HL-60/S4 treated with phorbol 12-myristate 13-acetate at 8.2 ng/mL for 4 days and 3 days (cell line): ENCODE data around the gene OVOL3.
"Not testable (repeated sequence)": the region's sequence is repeated elsewhere in the genome, so short reads cannot be mapped to it uniquely, and the experiment has no call there.

Source experiments
- in situ Hi-C: fragments of 300-500 bp; cut with MboI; formaldehyde crosslinking; loops from 2 replicates; pipeline ENCODE4 v1.15.0; 2022; ENCODE audit warnings: low sequenced_read_pairs

OVOL3 gene

GRCh38 chr19:36125557-36125956 lies 14.6 kb downstream of the OVOL3 start:
- in situ Hi-C loops, result no loop called here

DNA sequence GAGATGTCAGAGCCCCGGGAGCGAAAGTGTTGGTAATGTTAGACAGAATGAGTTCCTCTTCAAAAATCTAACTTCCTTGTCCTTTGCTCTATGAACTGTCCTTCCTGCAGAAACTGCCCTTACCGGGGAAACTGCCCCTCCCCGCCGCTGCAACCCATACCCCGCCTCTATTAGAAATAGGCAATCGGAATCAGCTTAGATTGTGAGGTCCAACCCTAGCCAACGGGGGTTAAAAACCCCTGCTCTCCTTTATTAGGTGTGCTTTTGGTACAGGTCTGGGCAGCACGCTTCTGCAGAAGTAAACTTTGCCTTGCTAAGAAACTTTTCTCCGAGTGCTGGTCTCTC lies 17.4 kb downstream of the OVOL3 start:
- in situ Hi-C loops, result no loop called here

DNA sequence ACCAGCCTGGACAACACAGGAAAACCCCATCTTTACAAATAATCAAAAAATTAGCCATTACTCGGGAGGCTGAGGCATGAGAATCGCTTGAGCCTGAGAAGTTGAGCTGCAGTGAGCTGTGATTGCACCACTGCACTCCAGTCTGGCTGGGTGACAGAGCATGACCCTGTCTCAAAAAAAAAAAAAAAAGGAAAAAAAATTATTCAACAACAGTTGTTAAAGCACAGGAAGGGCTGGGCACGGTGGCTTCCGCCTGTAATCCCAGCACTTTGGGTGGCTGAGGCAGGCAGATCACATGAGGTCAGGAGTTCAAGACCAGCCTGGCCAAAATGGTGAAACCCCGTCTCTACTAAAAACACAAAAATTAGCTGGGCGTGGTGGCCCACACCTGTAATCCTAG lies 20.3 kb downstream of the OVOL3 start:
- in situ Hi-C loops, result not testable (repeated sequence)

DNA sequence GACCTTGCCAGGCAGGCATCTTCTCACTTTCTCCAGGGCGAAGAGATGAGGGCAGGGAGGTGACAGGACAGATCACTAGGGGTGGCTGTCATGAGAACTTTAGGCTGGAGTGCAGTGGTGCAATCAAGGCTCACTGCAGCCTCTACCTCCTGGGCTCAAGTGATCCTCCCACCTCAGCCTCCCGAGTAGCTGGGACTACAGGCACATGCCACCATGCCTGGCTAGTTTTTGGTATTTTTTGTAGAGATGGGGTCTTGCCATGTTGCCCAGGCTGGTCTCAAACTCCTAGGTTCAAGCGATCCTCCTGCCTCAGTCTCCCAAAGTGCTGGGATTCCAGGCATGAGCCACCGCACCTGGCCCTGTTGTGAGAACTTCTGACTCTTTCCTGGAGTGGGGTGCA lies 23.9 kb downstream of the OVOL3 start:
- in situ Hi-C loops, result not testable (repeated sequence)

DNA sequence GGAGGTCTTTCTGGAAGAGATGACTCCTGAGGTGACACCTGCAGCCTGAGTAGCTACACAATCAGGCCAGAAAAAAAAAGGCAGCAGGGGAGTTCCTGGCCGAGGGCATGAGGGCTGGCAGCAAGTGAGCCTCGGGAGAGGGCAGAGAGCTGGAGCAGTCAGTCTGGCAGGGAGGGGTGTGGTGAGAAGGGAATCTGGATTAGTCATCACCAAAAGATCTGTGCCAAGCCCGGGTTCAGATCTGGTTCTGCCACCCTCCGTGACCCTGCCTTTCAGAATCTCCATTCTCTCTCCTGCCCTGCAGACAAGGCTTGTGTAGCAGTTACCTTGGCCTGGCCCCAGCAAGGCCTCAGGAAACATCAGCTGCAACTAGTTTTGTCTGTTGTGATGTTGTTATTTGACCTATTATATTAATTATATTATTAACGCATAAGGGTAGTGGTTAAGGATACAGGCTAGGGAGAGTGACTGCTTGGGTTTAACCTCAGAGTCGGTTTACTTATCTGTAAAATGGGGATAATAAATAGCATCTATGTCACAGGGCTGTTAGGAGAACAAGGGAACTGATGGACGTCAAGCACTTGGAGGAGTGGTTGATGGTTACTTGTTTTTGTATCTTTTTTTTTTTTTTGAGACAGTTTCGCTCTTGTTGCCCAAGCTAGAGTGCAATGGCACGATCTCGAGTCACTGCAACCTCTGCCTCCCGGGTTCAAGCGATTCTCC lies 26.2 kb downstream of the OVOL3 start:
- in situ Hi-C loops, result no loop called here

- in situ Hi-C loops, result no loop called here
Measured at GRCh38 chr19:36139120-36139472, 28.2 kb downstream of the OVOL3 start.

DNA sequence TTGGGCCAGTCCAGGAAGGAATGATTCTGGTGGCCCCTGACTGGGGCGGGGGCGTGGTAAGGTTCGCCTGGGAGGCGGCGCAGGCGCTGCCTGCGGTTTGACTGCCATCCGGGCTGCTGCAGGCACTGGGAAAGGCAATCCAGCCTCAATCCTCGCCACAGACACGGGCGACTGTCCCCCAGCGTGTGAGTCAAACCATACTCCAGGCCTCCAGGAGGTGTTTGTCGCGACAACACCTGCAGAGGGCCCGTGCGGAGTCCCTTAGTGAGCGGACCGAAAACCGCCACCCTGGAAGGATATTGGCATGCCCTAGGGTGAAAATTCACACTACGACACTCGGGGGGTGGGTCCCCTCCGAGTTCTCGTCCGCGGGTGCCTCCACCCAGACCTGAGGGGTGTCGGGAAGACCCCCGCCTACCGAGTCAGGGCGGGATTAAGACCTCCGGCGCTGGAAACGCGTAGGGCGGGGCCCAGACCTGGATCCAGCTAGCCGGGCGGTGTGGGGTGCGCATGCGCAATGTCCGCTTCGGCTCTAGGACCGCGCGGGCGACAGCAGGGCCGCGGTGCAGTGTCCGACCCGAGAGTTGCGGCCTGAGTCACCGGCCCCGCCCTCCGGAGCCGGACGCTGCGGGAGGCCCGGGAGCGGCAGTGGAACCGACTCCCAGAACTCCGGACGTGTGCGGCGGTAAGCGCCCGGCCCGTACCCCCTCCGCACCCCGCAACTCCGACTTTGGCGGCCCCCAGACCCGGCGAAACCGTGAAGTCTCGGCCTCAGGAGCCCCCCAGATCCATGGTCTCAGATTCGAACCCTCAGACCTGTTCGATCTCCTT lies 28.7 kb downstream of the OVOL3 start, which contains the start of gene CAPNS1:
Gene CAPNS1 (plus strand): TSS at position 594 of the 831 bp plus-strand sequence. CDS start 946 bp downstream, outside the sequence.
- in situ Hi-C loops, result no loop called here

DNA sequence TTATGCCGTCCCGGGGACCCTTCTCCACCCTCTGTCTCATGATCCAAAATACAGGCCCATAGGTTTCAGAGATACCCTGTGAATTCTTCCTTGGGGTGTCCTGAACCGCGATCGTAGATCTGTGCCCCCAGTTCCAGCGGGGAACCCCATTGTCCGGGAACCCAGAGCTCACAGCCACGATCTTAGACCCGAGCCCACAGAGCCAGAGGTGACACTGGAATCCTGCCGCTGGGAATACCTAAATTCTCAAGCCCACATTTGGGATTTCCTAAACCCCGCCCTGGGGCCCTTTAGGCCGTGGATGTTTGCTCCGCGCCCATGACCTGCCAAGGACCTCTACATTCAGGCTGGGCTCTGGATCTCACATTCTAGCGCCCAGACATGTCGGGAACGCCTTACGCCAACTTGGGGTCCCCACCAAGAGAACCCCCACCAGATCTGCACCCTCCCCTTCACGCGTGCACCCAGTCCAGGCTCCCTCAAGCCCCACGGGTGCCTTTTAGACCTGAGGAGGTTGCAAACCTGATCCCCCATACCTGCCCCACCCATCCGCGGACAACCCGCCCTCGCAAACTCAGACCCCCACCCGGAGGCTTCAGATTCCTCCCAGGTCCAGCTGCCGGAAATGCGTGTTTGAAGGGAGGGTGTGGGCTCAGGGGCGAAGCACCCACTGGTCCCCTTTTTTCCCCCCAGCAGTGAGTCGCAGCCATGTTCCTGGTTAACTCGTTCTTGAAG lies 29.5 kb downstream of the OVOL3 start:
- in situ Hi-C loops, result no loop called here

DNA sequence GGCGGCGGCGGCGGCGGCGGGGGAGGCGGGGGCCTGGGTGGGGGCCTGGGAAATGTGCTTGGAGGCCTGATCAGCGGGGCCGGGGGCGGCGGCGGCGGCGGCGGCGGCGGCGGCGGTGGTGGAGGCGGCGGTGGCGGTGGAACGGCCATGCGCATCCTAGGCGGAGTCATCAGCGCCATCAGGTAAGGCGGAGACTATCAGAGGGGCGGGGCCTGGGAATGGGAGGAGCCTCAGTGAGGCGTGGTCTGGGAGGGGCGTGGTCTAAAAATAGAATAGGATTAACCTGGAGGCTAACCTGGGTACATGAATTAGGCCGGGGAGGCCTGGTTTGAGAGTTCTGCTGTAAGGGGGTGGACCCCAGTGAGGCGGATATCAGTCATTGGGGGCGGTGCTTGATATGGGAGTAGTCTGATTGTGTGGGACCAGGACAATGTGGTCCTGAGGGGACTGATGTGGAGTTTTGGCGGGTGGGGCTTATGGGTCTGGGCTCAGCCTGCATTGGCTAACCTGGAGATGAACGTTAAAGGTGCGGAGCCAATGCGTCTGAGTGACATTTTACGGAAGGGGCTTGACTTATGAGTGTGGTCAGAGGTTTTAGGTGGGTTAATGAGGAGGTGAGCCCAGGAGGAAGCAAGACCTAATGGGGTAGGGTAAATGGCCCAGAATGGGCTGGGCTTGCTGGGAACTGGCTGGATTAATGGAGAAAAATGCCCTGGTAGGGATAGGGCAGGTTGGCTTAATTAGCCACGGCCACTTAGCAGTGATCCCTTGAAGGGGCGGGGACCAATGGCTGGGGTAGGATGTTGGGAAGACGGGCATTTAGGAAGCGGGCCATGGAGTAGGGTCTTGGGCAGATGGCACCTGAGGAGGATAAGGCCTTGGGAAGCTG lies 30.3 kb downstream of the OVOL3 start:
- in situ Hi-C loops, result no loop called here

DNA sequence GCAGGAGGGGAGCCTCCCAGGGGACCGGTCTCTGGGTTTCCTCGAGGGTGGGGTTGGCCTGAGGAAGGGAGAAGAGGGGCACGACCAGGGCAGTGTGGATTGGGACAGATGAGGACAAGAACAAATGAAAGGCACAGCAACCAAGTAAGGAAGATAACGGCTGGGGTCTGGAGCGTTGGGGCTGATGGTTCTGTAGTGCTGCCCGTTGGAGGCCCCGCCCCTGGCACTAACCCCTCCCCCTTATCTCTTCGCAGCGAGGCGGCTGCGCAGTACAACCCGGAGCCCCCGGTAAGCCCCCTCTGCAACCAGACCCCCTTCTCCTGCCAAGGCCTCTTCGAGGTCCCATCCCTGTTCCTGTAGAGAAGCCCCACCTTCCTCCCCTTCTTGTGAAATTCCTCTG lies 31.1 kb downstream of the OVOL3 start:
- in situ Hi-C loops, result no loop called here

- in situ Hi-C loops, result no loop called here
Measured at GRCh38 chr19:36142496-36142895, 31.6 kb downstream of the OVOL3 start.

DNA sequence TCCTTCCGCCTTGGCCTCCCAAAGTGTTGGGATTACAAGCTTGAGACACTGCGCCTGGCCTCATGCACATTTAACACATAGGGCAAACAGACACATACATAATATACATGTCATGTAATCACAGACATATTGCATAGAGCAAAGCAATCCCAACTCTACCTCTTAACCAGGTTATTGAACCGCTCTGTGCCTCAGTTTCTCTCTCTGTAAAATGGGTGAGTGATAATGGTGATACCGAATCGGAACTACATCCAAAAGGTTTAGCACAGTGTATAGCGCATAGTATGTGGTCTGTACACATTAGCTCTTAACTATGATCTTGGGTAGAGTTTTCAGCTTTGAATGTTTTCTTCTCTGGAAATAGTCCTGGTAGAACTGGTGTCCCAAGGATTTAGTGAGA lies 33.7 kb downstream of the OVOL3 start:
- in situ Hi-C loops, result no loop called here

- in situ Hi-C loops, result no loop called here
Measured at GRCh38 chr19:36149673-36150406, 38.9 kb downstream of the OVOL3 start.

- in situ Hi-C loops, result no loop called here
Measured at GRCh38 chr19:36150586-36150985, 39.6 kb downstream of the OVOL3 start.

DNA sequence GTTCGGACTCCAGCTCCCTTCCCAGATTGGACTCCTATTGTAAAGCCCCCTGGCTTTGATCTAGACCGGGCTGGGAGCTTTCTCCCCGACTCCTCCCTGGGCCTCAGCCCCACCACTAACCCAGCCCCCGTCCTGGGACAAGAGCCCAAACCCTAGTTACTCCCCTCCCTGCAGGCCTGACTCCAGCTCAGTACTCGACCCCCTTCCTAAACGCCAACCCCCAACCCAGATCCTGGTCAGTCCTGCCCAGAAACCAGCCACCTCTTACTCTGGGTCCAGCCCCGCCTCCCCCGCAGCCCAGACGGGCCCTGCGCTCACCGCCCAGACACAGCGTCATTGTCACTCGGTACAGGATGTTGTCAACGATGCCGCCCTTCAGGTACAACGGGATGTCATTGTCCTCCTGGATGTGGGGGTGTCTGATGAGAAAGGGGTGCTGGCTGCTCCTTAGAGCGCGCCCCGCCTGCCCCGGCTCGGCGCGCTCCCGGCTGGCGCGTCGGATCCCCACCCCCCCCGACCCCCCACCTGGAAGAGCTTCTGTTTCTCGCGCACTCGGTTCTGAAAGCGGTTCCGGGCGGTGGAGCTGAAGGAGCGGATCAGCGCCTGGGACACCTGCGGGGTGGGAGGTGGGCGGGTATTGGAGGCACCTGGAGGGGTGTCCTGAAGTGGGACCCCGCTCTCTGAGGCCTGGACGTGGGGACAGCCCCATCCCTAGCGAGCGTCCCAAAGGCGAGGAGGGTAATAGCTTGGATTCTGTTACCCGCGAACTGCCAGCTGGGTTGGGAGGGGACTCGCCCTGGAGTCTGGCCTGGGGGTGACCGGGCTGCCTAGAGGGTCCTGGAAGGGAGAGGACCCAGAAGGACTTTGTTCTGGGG lies 40.4 kb downstream of the OVOL3 start:
- in situ Hi-C loops, result no loop called here

- in situ Hi-C loops, result no loop called here
Measured at GRCh38 chr19:36152019-36152351, 41.0 kb downstream of the OVOL3 start.

DNA sequence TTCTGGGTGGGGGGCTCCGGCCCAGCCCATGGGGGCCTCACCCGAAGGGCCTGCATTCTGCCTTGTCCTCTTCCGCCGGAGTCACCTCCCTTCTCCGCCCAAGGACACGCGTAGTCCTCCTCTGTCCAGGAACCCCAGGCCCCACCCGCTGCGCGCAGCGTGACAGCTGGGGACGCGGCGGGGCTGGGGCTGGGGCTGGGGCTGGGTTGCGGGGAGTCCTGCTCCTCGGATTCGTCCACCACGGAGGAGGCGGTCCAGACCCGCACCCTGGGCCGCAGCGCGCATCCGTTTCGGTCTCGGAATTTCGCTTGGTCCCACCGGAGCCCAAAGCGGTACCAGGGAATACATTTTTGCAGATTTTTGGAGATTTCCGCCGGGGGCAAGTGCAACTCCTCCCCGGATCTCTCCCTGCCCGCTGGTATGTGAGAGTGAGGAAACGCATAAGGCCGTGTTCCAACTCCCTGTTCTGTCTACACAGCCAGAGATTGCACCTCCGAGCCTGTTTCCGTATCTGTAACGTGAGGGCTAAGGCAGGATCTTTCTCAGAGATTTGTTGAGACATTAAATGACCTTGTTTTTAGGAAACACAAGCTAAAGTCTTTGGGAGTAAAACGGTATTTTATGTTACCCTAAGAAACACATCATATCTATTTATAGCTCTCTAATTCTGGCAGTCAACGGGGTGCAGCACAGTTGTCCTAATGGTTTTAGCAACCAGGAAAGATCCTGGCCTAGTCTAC lies 41.6 kb downstream of the OVOL3 start, which contains the start of gene COX7A1:
Gene COX7A1 (minus strand): TSS at position 96 of the 740 bp plus-strand sequence. CDS start 40 bp downstream, at position 56.
- in situ Hi-C loops, result no loop called here

DNA sequence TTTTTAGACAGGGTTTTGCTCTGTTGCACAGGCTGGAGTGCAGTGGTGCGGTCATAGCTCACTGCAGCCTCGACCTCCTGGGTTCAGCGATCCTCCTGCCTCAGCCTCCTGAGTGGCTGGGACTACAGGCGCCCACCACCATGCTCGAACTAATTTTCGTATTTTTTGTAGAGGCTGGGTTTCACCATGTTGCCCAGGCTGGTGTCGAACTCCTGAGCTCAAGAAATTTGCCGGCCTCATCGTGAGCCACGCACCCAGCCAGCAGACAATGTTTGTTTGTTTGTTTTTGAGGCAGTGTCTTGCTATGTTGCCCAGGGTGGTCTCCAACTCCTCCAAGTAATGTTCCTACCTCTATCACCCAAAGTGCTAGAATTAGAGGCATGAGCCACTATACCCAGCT lies 42.2 kb downstream of the OVOL3 start:
- in situ Hi-C loops, result no loop called here
